HEK293 (cell line): Measurements from ENCODE around the gene EBF3.
A peak's percentile ranks its signal among the peaks of the same experiment; 100 is the strongest.

Source experiments
- CTCF ChIA-PET: fragments of 350-600 bp; formaldehyde crosslinking; extraction: SDS; loops from one replicate; lab custom pipeline; 2021; ENCODE audit warnings: antibody characterized with exemption; lab: Yijun Ruan, JAX
- POLR2A ChIA-PET: fragments of 300-600 bp; formaldehyde crosslinking; extraction: SDS; loops from one replicate; lab custom pipeline; 2020; ENCODE audit warnings: antibody characterized with exemption, inconsistent platforms; lab: Yijun Ruan, JAX
- H3K27ac ChIP-seq: fragments of 200-500 bp; sonication (Bioruptor generic); 2 replicates; pipeline ENCODE4 v1.5.1; 2014; ENCODE audit warnings: low read depth, low read length, control low read depth, inconsistent platforms; ENCODE audit errors: extremely low read depth
- H3K36me3 ChIP-seq, 2 experiments: fragments of 200-500 bp in 1 of 2; sonication (Bioruptor generic) in 1 of 2; 1 replicate in 1 of 2; 2 replicates in 1 of 2; pipeline ENCODE4 v1.5.1; 2014 to 2017; ENCODE audit warnings: inconsistent platforms in 2 of 2, low read length in 2 of 2; ENCODE audit not compliant: control insufficient read depth in 2 of 2, insufficient read depth in 1 of 2
- H3K4me1 ChIP-seq: fragments of 200-500 bp; sonication (Bioruptor generic); 2 replicates; pipeline ENCODE4 v1.5.1; 2014; ENCODE audit warnings: mild to moderate bottlenecking, low read length, inconsistent platforms; ENCODE audit not compliant: control insufficient read depth, insufficient read depth
- H3K4me3 ChIP-seq: 2 replicates; pipeline ENCODE4 v1.5.1; 2011; ENCODE audit warnings: low read depth, mild to moderate bottlenecking, control low read depth, low read length, moderate library complexity
- H3K9me3 ChIP-seq: fragments of 200-500 bp; sonication (Bioruptor generic); 2 replicates; pipeline ENCODE4 v1.5.1; 2014; ENCODE audit warnings: low read depth, low read length, inconsistent platforms; ENCODE audit not compliant: control insufficient read depth, insufficient read depth
- HOXC10 ChIP-seq: sonication (generic); formaldehyde crosslinking; IDR thresholded peaks from 2 replicates; pipeline ENCODE4 v1.8.1; 2023; ENCODE audit warnings: mild to moderate bottlenecking, missing genetic modification reagents
- KLF1 ChIP-seq: fragments of 450-650 bp; formaldehyde crosslinking; IDR thresholded peaks from 2 replicates; pipeline ENCODE4 v1.5.1; 2016; ENCODE audit warnings: missing biosample characterization, missing genetic modification characterization
- MEIS1 ChIP-seq: sonication (generic); formaldehyde crosslinking; IDR thresholded peaks from 2 replicates; pipeline ENCODE4 v1.8.1; 2022; ENCODE audit warnings: missing genetic modification reagents, mild to moderate bottlenecking, borderline replicate concordance
- SETDB1 ChIP-seq: IDR thresholded peaks from one replicate; pipeline ENCODE4 v1.6.1; 2017; ENCODE audit warnings: mild to moderate bottlenecking, low read length, moderate library complexity, mixed read lengths; ENCODE audit not compliant: insufficient read length
- TRIM28 ChIP-seq: IDR thresholded peaks from 2 replicates; pipeline ENCODE4 v1.6.1; 2011; ENCODE audit warnings: low read length, control low read depth, borderline replicate concordance
- ZNF184 ChIP-seq: fragments of 450-650 bp; IDR thresholded peaks from 2 replicates; pipeline ENCODE4 v1.5.1; 2018; ENCODE audit warnings: missing biosample characterization, mild to moderate bottlenecking, missing genetic modification characterization
- ZNF19 ChIP-seq: fragments of 450-650 bp; formaldehyde crosslinking; IDR thresholded peaks from 2 replicates; pipeline ENCODE4; 2016; ENCODE audit warnings: missing biosample characterization, missing genetic modification characterization, low read depth
- ZNF292 ChIP-seq: fragments of 450-650 bp; formaldehyde crosslinking; IDR thresholded peaks from 2 replicates; pipeline ENCODE4 v1.5.1; 2016; ENCODE audit warnings: low read depth, missing biosample characterization, missing genetic modification characterization, borderline replicate concordance
- ZNF350 ChIP-seq: fragments of 450-650 bp; formaldehyde crosslinking; IDR thresholded peaks from 2 replicates; pipeline ENCODE4 v1.5.0; 2017; ENCODE audit warnings: missing biosample characterization, mild to moderate bottlenecking, missing genetic modification characterization
- ZNF391 ChIP-seq: fragments of 450-650 bp; formaldehyde crosslinking; IDR thresholded peaks from 2 replicates; pipeline ENCODE4 v1.5.1; 2016; ENCODE audit warnings: low read depth, missing biosample characterization, missing genetic modification characterization, borderline replicate concordance
- ZNF558 ChIP-seq: fragments of 450-650 bp; formaldehyde crosslinking; IDR thresholded peaks from 2 replicates; pipeline ENCODE4 v1.5.1; 2016; ENCODE audit warnings: missing biosample characterization, missing genetic modification characterization
- ZNF621 ChIP-seq: fragments of 450-650 bp; formaldehyde crosslinking; IDR thresholded peaks from 2 replicates; pipeline ENCODE4 v1.5.1; 2017; ENCODE audit warnings: missing biosample characterization, missing genetic modification characterization
- ZNF626 ChIP-seq: fragments of 450-650 bp; sonication (Bioruptor Pico); formaldehyde crosslinking; IDR thresholded peaks from 2 replicates; pipeline ENCODE4 v1.5.1; 2018; ENCODE audit warnings: missing biosample characterization, missing genetic modification characterization, inconsistent platforms
- ZNF707 ChIP-seq: fragments of 450-650 bp; formaldehyde crosslinking; IDR thresholded peaks from 2 replicates; pipeline ENCODE4 v1.5.1; 2016; ENCODE audit warnings: missing biosample characterization, missing genetic modification characterization
- ZNF76 ChIP-seq: fragments of 450-650 bp; formaldehyde crosslinking; IDR thresholded peaks from 2 replicates; pipeline ENCODE4; 2016; ENCODE audit warnings: low read depth, missing biosample characterization, missing genetic modification characterization, borderline replicate concordance
- ZNF843 ChIP-seq: fragments of 450-650 bp; formaldehyde crosslinking; IDR thresholded peaks from 2 replicates; pipeline ENCODE4 v1.5.1; 2016; ENCODE audit warnings: missing biosample characterization, missing genetic modification characterization
- TF ChIP-seq, protein P1 (sequence below): fragments of 450-650 bp; formaldehyde crosslinking; IDR thresholded peaks from 2 replicates; pipeline ENCODE4 v1.5.1; 2017; ENCODE audit warnings: missing biosample characterization, missing genetic modification characterization
- TF ChIP-seq, protein P2 (sequence below): IDR thresholded peaks from 2 replicates; pipeline ENCODE4 v1.6.1; 2011; ENCODE audit warnings: mild to moderate bottlenecking, low read depth, low read length, borderline replicate concordance
- TF ChIP-seq, protein P3 (sequence below): fragments of 450-650 bp; formaldehyde crosslinking; IDR thresholded peaks from 2 replicates; pipeline ENCODE4 v1.5.1; 2016; ENCODE audit warnings: missing biosample characterization, missing genetic modification characterization
- TF ChIP-seq, protein P4 (sequence below): fragments of 450-650 bp; formaldehyde crosslinking; conservative IDR thresholded peaks from 2 replicates; pipeline ENCODE4 v1.5.1; 2016; ENCODE audit warnings: low read depth, missing biosample characterization, missing genetic modification characterization
- TF ChIP-seq, protein P5 (sequence below): fragments of 450-650 bp; formaldehyde crosslinking; IDR thresholded peaks from 2 replicates; pipeline ENCODE4 v1.5.1; 2016; ENCODE audit warnings: missing biosample characterization, missing genetic modification characterization
- TF ChIP-seq, protein P6 (sequence below): fragments of 450-650 bp; formaldehyde crosslinking; IDR thresholded peaks from 2 replicates; pipeline ENCODE4 v1.5.1; 2017; ENCODE audit warnings: missing biosample characterization, missing genetic modification characterization

EBF3 gene

DNA sequence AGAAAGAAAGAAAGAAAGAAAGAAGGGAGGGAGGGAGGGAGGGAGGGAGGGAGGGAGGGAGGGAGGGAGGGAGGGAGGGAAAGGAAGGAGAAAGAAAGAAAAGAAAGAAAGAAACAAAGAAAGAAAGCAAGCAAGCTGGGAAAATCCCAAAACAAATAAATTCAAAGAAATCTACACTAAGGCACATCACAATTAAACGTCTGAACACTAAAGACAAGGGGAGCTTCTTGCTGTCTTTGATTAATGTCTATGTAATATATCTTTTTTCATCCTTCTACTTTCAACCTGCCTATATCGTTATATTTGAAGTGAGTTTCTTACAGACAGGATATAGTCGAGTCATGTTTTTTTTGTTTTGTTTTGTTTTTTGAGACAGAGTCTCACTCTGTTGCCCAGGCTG is 28.3 kb upstream of the EBF3 start (continued):
- TF ChIP-seq, protein P1, sequence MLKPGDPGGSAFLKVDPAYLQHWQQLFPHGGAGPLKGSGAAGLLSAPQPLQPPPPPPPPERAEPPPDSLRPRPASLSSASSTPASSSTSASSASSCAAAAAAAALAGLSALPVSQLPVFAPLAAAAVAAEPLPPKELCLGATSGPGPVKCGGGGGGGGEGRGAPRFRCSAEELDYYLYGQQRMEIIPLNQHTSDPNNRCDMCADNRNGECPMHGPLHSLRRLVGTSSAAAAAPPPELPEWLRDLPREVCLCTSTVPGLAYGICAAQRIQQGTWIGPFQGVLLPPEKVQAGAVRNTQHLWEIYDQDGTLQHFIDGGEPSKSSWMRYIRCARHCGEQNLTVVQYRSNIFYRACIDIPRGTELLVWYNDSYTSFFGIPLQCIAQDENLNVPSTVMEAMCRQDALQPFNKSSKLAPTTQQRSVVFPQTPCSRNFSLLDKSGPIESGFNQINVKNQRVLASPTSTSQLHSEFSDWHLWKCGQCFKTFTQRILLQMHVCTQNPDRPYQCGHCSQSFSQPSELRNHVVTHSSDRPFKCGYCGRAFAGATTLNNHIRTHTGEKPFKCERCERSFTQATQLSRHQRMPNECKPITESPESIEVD, result no peak
- TF ChIP-seq ZNF76 (tag by site-specific recombination) (no peak), TRIM28 (no peak), ZNF391 (tag by site-specific recombination) (no peak), ZNF558 (tag by site-specific recombination) (no peak)
- TF ChIP-seq, protein P2, sequence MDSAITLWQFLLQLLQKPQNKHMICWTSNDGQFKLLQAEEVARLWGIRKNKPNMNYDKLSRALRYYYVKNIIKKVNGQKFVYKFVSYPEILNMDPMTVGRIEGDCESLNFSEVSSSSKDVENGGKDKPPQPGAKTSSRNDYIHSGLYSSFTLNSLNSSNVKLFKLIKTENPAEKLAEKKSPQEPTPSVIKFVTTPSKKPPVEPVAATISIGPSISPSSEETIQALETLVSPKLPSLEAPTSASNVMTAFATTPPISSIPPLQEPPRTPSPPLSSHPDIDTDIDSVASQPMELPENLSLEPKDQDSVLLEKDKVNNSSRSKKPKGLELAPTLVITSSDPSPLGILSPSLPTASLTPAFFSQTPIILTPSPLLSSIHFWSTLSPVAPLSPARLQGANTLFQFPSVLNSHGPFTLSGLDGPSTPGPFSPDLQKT, result no peak

DNA sequence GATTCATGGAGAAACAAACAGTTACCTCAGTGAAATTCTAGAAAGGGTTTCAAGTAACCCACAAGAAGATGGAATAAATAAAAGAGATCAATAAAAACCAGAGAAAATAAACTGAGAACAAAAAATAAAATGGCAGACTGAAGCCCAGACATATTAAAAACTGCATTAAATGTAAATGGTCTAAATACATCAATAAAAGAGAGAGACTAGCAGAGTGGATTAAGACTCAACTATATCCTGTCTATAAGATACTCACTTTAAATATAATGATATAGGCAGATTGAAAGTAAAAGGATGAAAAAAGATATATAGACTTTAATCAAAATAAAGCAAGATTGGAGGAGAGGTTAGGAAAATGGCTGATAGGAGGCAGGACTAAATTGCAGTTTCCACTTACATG is 18.8 kb upstream of the EBF3 start:
- Histone ChIP-seq H3K36me3 (no peaks in the 10 kb centered on the region), H3K9me3 (peaks cover 2% of the 10 kb centered on the region; the same call in 1 of the 2 replicates)

DNA sequence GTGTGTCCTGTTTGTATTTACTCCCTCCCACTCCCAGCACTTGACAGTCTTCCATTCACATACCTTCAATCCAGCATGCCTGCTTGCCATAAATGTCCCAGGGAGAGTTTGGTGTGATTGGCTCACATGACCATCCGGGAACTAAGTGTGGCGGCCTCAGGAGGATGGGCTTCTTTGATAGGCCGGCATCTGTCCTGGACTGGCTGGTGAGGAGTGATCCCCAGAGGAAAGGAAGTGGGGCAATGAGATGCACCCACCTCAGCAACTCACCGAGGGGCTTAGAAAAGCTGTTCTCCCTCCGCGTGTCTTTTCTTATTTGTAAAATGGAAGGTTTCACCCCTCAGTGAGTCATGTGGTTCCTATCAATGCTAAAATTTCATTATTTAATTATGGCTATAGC is 14.9 kb upstream of the EBF3 start:
- no peak overlapping the region for H3K4me3 ChIP-seq
- H3K36me3 ChIP-seq, result no peaks in the 10 kb centered on the region
- H3K9me3 ChIP-seq, result peaks cover 2% of the 10 kb centered on the region; the same call in 1 of the 2 replicates
- H3K27ac ChIP-seq, result no peak overlapping the region
- CTCF ChIA-PET, result no interaction called here
- no peaks in the 10 kb centered on the region for H3K4me1 ChIP-seq
- POLR2A ChIA-PET, result no interaction called here
- TF ChIP-seq ZNF843 (tag by site-specific recombination) (no peak), ZNF350 (tag by site-specific recombination) (no peak), KLF1 (no peak), ZNF626 (tag by site-specific recombination) (no peak), MEIS1 (CRISPR knock-in tag) (no peak), ZNF292 (tag by site-specific recombination) (no peak), ZNF184 (tag by site-specific recombination) (no peak), HOXC10 (CRISPR knock-in tag) (no peak)
- TF ChIP-seq, protein P3, sequence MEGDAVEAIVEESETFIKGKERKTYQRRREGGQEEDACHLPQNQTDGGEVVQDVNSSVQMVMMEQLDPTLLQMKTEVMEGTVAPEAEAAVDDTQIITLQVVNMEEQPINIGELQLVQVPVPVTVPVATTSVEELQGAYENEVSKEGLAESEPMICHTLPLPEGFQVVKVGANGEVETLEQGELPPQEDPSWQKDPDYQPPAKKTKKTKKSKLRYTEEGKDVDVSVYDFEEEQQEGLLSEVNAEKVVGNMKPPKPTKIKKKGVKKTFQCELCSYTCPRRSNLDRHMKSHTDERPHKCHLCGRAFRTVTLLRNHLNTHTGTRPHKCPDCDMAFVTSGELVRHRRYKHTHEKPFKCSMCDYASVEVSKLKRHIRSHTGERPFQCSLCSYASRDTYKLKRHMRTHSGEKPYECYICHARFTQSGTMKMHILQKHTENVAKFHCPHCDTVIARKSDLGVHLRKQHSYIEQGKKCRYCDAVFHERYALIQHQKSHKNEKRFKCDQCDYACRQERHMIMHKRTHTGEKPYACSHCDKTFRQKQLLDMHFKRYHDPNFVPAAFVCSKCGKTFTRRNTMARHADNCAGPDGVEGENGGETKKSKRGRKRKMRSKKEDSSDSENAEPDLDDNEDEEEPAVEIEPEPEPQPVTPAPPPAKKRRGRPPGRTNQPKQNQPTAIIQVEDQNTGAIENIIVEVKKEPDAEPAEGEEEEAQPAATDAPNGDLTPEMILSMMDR, result no peak
- TF ChIP-seq, protein P4, sequence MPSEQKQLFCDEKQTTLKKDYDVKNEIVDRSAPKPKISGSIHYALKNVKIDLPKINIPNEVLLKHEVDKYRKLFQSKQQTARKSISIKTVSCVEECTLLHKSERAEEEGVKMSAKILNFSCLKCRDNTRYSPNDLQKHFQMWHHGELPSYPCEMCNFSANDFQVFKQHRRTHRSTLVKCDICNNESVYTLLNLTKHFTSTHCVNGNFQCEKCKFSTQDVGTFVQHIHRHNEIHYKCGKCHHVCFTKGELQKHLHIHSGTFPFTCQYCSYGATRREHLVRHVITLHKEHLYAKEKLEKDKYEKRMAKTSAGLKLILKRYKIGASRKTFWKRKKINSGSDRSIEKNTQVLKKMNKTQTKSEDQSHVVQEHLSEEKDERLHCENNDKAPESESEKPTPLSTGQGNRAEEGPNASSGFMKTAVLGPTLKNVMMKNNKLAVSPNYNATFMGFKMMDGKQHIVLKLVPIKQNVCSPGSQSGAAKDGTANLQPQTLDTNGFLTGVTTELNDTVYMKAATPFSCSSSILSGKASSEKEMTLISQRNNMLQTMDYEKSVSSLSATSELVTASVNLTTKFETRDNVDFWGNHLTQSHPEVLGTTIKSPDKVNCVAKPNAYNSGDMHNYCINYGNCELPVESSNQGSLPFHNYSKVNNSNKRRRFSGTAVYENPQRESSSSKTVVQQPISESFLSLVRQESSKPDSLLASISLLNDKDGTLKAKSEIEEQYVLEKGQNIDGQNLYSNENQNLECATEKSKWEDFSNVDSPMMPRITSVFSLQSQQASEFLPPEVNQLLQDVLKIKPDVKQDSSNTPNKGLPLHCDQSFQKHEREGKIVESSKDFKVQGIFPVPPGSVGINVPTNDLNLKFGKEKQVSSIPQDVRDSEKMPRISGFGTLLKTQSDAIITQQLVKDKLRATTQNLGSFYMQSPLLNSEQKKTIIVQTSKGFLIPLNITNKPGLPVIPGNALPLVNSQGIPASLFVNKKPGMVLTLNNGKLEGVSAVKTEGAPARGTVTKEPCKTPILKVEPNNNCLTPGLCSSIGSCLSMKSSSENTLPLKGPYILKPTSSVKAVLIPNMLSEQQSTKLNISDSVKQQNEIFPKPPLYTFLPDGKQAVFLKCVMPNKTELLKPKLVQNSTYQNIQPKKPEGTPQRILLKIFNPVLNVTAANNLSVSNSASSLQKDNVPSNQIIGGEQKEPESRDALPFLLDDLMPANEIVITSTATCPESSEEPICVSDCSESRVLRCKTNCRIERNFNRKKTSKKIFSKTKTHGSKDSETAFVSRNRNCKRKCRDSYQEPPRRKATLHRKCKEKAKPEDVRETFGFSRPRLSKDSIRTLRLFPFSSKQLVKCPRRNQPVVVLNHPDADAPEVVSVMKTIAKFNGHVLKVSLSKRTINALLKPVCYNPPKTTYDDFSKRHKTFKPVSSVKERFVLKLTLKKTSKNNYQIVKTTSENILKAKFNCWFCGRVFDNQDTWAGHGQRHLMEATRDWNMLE (tag by site-specific recombination), result no peak
- TF ChIP-seq, protein P5, sequence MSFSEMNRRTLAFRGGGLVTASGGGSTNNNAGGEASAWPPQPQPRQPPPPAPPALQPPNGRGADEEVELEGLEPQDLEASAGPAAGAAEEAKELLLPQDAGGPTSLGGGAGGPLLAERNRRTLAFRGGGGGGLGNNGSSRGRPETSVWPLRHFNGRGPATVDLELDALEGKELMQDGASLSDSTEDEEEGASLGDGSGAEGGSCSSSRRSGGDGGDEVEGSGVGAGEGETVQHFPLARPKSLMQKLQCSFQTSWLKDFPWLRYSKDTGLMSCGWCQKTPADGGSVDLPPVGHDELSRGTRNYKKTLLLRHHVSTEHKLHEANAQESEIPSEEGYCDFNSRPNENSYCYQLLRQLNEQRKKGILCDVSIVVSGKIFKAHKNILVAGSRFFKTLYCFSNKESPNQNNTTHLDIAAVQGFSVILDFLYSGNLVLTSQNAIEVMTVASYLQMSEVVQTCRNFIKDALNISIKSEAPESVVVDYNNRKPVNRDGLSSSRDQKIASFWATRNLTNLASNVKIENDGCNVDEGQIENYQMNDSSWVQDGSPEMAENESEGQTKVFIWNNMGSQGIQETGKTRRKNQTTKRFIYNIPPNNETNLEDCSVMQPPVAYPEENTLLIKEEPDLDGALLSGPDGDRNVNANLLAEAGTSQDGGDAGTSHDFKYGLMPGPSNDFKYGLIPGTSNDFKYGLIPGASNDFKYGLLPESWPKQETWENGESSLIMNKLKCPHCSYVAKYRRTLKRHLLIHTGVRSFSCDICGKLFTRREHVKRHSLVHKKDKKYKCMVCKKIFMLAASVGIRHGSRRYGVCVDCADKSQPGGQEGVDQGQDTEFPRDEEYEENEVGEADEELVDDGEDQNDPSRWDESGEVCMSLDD (tag by site-specific recombination), result no peak
- TF ChIP-seq, protein P6, sequence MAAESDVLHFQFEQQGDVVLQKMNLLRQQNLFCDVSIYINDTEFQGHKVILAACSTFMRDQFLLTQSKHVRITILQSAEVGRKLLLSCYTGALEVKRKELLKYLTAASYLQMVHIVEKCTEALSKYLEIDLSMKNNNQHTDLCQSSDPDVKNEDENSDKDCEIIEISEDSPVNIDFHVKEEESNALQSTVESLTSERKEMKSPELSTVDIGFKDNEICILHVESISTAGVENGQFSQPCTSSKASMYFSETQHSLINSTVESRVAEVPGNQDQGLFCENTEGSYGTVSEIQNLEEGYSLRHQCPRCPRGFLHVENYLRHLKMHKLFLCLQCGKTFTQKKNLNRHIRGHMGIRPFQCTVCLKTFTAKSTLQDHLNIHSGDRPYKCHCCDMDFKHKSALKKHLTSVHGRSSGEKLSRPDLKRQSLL (tag by site-specific recombination), result no peak

More for the DNA sequence above, 18.8 kb upstream of the EBF3 start:
- POLR2A ChIA-PET, result no interaction called here
- H3K4me3 ChIP-seq, result no peak overlapping the region
- CTCF ChIA-PET, result no interaction called here
- TF ChIP-seq ZNF19 (no peak), TRIM28 (peak; percentile 20; the same call in 1 of the 2 replicates), ZNF350 (tag by site-specific recombination) (no peak), ZNF621 (tag by site-specific recombination) (no peak), SETDB1 (peak; percentile 61), ZNF707 (no peak)
- H3K4me1 ChIP-seq, result no peaks in the 10 kb centered on the region
- no peak overlapping the region for H3K27ac ChIP-seq
